ENCODE measurements around the gene DHRS4L2.
"Not testable (repeated sequence)": the region's sequence is repeated elsewhere in the genome, so short reads cannot be mapped to it uniquely, and the experiment has no call there.

DNA sequence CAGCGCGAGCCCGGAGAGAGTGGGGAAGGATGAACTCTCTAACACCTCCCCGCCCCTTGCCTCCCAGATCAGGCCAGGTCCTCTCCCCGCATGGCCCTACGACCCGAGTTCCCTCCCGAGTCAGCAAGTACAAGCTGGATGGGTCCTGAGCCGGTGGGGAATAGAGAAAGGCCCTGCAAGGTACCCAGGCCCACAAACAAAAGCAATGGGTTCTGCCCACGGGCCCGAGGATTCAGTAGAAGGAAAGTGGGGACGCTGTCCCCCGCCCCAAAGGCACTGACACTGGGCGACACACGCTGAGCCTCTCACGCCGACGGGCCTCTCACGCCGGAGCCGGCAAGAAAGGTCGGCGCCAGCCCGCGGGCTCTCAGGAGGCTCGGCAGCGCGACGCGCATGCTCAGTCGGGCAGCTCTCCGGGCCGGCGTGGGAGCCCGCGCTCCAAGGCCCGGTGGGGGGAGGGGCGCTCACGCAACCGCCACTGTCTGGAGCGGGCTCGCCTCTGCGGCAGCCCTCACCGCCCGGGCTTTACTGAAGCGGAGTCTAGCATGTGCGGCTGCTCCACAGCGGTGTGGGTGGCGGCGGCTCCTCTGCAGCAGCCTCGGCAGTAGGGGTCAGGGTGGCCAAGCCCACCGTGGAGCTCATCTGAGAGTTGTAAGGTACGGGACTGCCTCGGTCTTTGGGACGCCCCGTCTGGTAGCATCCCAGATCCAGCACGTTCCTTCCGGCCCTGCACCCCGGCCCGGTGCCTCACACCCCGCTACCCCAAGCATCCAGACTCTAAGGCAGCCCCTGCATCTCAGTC is 19.0 kb upstream of the DHRS4L2 start:
- not testable (repeated sequence) for TF ChIP-seq CTCF (IDR thresholded peaks at IDR 0.05; ENCODE audit: insufficient read depth, low read length, poor library complexity, severe bottlenecking); EZH2phosphoT487 (conservative IDR thresholded peaks at IDR 0.05; ENCODE audit: low read length)

Measured in SU-DHL-6 (cell line).